Testis (tissue), 2 donors: Measurements from ENCODE around the gene LRFN4.

Experiments
- CTCF ChIP-seq, 3 experiments: fragments of 450-650 bp in 2 of 3; fragments of 200-600 bp in 1 of 3; sonication (generic) in 1 of 3; IDR thresholded peaks; one replicate each; pipeline ENCODE4 v1.5.1; 2016 to 2019; ENCODE audit warnings: antibody characterized with exemption in 3 of 3, mild to moderate bottlenecking in 2 of 3, moderate library complexity in 1 of 3
- POLR2A ChIP-seq: fragments of 450-650 bp; IDR thresholded peaks from one replicate; pipeline ENCODE4 v1.6.1; 2017; ENCODE audit warnings: antibody characterized with exemption, mild to moderate bottlenecking, moderate library complexity

- no peak for TF ChIP-seq CTCF (IDR thresholded peaks at IDR 0.05)
- no peak for TF ChIP-seq POLR2A
These were observed 9.1 kb downstream of the LRFN4 start for GRCh38 chr11:66866007-66866406.
